ENCODE measurements around the gene PPP1R14B.

PPP1R14B gene

DNA sequence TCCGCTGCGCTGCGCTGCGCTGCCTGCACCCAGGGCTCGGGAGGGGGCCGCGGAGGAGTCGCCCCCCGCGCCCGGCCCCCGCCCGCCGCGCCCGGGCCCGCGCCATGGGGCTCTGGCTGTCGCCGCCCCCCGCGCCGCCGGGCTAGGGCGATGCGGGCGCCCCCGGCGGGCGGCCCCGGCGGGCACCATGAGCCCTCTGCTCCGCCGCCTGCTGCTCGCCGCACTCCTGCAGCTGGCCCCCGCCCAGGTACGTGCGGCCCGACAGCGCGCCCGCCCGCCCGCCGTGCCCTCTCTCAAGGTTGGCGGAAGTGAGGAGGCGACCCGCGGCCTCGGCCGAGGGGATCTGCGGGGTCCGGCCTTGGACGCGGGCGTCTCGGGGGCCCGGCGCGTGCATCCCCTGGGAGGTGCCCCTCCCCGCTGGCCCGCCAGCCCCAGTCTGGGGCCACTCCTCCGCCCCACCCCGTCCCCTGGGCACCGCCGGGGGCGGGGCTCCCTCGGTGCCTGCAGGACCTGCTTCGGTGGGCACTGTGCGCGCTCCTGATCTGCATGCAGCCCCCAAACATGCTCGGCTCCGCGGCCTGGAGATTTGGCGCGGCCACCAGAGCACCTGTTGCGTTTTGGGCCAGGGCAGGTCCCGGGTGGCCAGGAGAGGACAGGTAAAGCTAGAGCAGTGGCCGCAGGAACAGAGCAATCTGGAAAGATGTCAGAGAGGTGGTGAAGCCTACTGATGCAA lies 11.9 kb downstream of the PPP1R14B start:
- peak overlapping the region; percentile 29 to 84 (median 70) for H3K4me3 ChIP-seq (ENCODE audit: control insufficient read depth in 1 of 7, extremely low read depth in 1 of 7, insufficient read depth in 4 of 7, low read depth in 2 of 7, low read length in 6 of 7)
- no peaks in the 10 kb centered on the region for H3K9me3 ChIP-seq (ENCODE audit: control extremely low read depth in 1 of 5, control insufficient read depth in 4 of 5, insufficient read depth in 2 of 5, low read depth in 1 of 5, low read length in 4 of 5)
- CTCF ChIA-PET: interaction anchor here (2.1 to 3.2 kb wide), 2 partner anchors 10 to 29 kb away, joined by 11 to 13 read pairs; partner anchors contain the start of gene FERMT3
- peaks cover under 1 to 40% (median 37%) of the 10 kb centered on the region in 4 experiments for H3K4me1 ChIP-seq (ENCODE audit: control extremely low read depth in 1 of 4, control insufficient read depth in 4 of 4, insufficient read depth in 4 of 4, low read length in 3 of 4)
- POLR2A ChIA-PET: interaction anchor here (0.5 to 1.0 kb wide), 3 partner anchors 27 to 1453 kb away, joined by 3 read pairs; no protein-coding TSS in a partner anchor
- peak in 2 of 3 donors; percentile 61 to 74 for DNase-seq
- peaks cover 0 to 17% (median 16%) of the 10 kb centered on the region in 4 experiments for H3K36me3 ChIP-seq (ENCODE audit: control insufficient read depth in 4 of 4, insufficient read depth in 4 of 4, low read length in 3 of 4)
- under 1% methylated on average over 50 of the region's 80 CpGs for WGBS (ENCODE audit: insufficient coverage)
- H3K27ac ChIP-seq (ENCODE audit: insufficient read depth in 1 of 2, low read depth in 1 of 2, low read length in 2 of 2, poor library complexity in 1 of 2, severe bottlenecking in 2 of 2): peak overlapping the region in 1 of 2 experiments; percentile 58
- H3K27me3 ChIP-seq (replicated peaks in 2 of 5; ENCODE audit: control insufficient read depth in 4 of 5, insufficient read depth in 5 of 5, low read length in 4 of 5): no peaks in the 10 kb centered on the region

DNA sequence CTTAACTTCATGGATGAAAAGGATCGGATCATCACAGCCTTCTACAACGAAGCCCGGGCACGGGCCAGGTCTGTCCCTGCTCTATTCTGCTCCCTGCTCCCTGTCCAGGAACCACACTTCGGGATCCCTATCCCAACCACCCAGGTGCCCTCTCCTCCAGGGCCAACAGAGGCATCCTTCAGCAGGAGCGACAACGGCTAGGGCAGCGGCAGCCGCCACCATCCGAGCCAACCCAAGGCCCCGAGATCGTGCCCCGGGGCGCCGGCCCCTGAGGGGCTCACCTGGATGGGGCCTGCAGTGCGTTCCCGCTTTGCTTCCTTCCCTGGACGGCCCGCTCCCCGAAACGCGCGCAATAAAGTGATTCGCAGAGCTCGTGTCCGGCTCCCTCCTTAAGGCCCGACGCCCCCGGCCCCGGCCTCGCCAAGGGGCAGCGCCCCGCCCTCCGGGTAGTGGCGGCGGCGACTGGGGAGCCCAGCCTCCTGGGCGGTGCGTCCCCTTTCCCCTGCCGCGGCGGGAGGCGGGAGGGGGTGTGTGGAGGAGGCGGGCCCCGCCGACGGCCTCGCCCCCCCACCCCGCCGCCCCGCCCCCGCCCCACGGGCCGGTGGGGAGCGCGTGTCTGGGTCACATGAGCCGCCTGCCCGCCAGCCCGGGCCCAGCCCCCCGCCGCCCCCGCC lies 12.7 kb downstream of the PPP1R14B start, which contains the start of gene VEGFB:
Gene VEGFB (plus strand): TSS at position 672 of the 674 bp plus-strand sequence. CDS start 250 bp downstream, outside the sequence.
- H3K27ac ChIP-seq (ENCODE audit: insufficient read depth in 1 of 2, low read depth in 1 of 2, low read length in 2 of 2, poor library complexity in 1 of 2, severe bottlenecking in 2 of 2): peak within 1 kb of the TSS in 1 of 2 experiments; percentile 58
- 9% methylated on average over 47 of the region's 62 CpGs for WGBS (ENCODE audit: insufficient coverage)
- H3K4me1 ChIP-seq (ENCODE audit: control extremely low read depth in 1 of 4, control insufficient read depth in 4 of 4, insufficient read depth in 4 of 4, low read length in 3 of 4): peaks cover 0 to 44% (median 41%) of the 10 kb centered on the region in 4 experiments
- peaks cover 0 to 21% (median 16%) of the 10 kb centered on the region in 4 experiments for H3K36me3 ChIP-seq (ENCODE audit: control insufficient read depth in 4 of 4, insufficient read depth in 4 of 4, low read length in 3 of 4)
- no peaks in the 10 kb centered on the region for H3K9me3 ChIP-seq (ENCODE audit: control extremely low read depth in 1 of 5, control insufficient read depth in 4 of 5, insufficient read depth in 2 of 5, low read depth in 1 of 5, low read length in 4 of 5)
- ChIA-PET POLR2A (interaction anchor here (1.0 kb wide), 1 partner anchor 26 kb away, joined by 3 read pairs; no protein-coding TSS in a partner anchor), CTCF (interaction anchor here (1.3 to 5.4 kb wide), 3 partner anchors 11 to 28 kb away, joined by 6 to 58 read pairs (median 13); partner anchors contain the start of gene FERMT3)
- H3K27me3 ChIP-seq (replicated peaks in 2 of 5; ENCODE audit: control insufficient read depth in 4 of 5, insufficient read depth in 5 of 5, low read length in 4 of 5): no peaks in the 10 kb centered on the region
- DNase-seq: peak in 2 of 3 donors; percentile 54 to 60
- peak within 1 kb of the TSS; percentile 29 to 84 (median 70) for H3K4me3 ChIP-seq (ENCODE audit: control insufficient read depth in 1 of 7, extremely low read depth in 1 of 7, insufficient read depth in 4 of 7, low read depth in 2 of 7, low read length in 6 of 7)

DNA sequence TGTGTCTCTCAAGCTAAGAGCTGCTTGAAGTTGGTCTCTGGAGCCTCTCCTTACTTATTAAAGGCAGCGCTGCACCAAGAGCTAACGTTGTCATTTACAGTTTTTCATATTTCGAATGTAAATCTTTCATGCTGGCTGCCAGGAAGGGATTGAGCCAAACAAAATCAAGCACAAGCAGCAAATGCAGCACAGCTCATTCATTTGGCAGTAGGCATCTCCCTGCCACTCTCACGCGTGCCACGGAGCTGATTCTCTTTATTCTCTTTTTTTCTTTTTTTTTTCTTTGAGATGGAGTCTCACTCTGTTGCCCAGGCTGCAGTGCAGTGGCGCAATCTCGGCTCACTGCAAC lies 13.8 kb downstream of the PPP1R14B start:
- WGBS (ENCODE audit: insufficient coverage): 92% methylated on average over 6 of the region's 8 CpGs
- peaks cover 0 to 11% (median 6%) of the 10 kb centered on the region in 4 experiments for H3K36me3 ChIP-seq (ENCODE audit: control insufficient read depth in 4 of 4, insufficient read depth in 4 of 4, low read length in 3 of 4)
- peaks cover 0 to 44% (median 42%) of the 10 kb centered on the region in 4 experiments for H3K4me1 ChIP-seq (ENCODE audit: control extremely low read depth in 1 of 4, control insufficient read depth in 4 of 4, insufficient read depth in 4 of 4, low read length in 3 of 4)
- H3K27me3 ChIP-seq (replicated peaks in 2 of 5; ENCODE audit: control insufficient read depth in 4 of 5, insufficient read depth in 5 of 5, low read length in 4 of 5): no peaks in the 10 kb centered on the region
- no peak for DNase-seq
- no peaks in the 10 kb centered on the region for H3K9me3 ChIP-seq (ENCODE audit: control extremely low read depth in 1 of 5, control insufficient read depth in 4 of 5, insufficient read depth in 2 of 5, low read depth in 1 of 5, low read length in 4 of 5)
- no peak overlapping the region for H3K4me3 ChIP-seq (ENCODE audit: control insufficient read depth in 1 of 7, extremely low read depth in 1 of 7, insufficient read depth in 4 of 7, low read depth in 2 of 7, low read length in 6 of 7)
- CTCF ChIA-PET: interaction anchor here (0.6 to 5.4 kb wide), 5 partner anchors 13 to 1367 kb away, joined by 3 to 58 read pairs (median 6); partner anchors contain the start of gene FERMT3
- POLR2A ChIA-PET: no interaction called here
- H3K27ac ChIP-seq (ENCODE audit: insufficient read depth in 1 of 2, low read depth in 1 of 2, low read length in 2 of 2, poor library complexity in 1 of 2, severe bottlenecking in 2 of 2): no peak overlapping the region

DNA sequence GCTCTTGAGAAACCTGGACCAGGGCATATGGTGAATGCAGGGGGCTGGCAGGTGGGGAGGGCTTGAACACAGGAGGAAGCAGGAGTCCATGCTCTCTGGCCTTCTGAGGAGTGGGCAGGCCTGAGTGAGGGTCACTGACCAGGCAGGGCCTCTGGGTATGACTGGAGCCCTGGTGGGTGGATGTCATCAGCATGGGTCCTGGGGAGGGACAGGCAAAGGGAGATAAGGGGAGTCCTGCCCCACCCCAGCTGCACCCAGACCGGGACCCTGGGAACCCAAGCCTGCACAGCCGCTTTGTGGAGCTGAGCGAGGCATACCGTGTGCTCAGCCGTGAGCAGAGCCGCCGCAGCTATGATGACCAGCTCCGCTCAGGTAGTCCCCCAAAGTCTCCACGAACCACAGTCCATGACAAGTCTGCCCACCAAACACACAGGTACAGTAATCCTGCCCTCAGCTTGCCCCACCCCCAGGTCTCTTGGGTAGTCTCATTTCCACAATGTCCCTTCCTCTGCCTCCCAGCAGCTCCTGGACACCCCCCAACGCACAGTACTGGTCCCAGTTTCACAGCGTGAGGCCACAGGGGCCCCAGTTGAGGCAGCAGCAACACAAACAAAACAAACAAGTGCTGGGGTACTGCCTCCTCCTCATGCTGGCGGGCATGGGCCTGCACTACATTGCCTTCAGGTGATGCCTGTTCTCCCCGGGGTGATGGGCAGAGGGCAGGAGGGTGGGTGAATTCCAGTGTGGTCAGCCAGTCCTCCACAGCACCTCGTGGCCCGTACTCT lies 14.4 kb downstream of the PPP1R14B start:
- Histone ChIP-seq H3K27ac (ENCODE audit: insufficient read depth in 1 of 2, low read depth in 1 of 2, low read length in 2 of 2, poor library complexity in 1 of 2, severe bottlenecking in 2 of 2) (no peak overlapping the region), H3K36me3 (ENCODE audit: control insufficient read depth in 4 of 4, insufficient read depth in 4 of 4, low read length in 3 of 4) (peaks cover 0 to 5% (median 3%) of the 10 kb centered on the region in 4 experiments), H3K4me1 (ENCODE audit: control extremely low read depth in 1 of 4, control insufficient read depth in 4 of 4, insufficient read depth in 4 of 4, low read length in 3 of 4) (peaks cover 0 to 47% (median 44%) of the 10 kb centered on the region in 4 experiments), H3K9me3 (ENCODE audit: control extremely low read depth in 1 of 5, control insufficient read depth in 4 of 5, insufficient read depth in 2 of 5, low read depth in 1 of 5, low read length in 4 of 5) (no peaks in the 10 kb centered on the region), H3K4me3 (ENCODE audit: control insufficient read depth in 1 of 7, extremely low read depth in 1 of 7, insufficient read depth in 4 of 7, low read depth in 2 of 7, low read length in 6 of 7) (no peak overlapping the region), H3K27me3 (replicated peaks in 2 of 5; ENCODE audit: control insufficient read depth in 4 of 5, insufficient read depth in 5 of 5, low read length in 4 of 5) (no peaks in the 10 kb centered on the region)
- no peak for DNase-seq
- 90% methylated on average over 15 of the region's 15 CpGs for WGBS (ENCODE audit: insufficient coverage)
- ChIA-PET CTCF (interaction anchor here (0.6 to 5.4 kb wide), 9 partner anchors 13 to 1367 kb away, joined by 3 to 58 read pairs (median 5); partner anchors contain the start of genes FERMT3 and PLCB3), POLR2A (interaction anchor here (1.2 to 3.1 kb wide), 2 partner anchors 9 to 26 kb away, joined by 3 to 12 read pairs; partner anchors contain the start of genes FERMT3 and FKBP2)

DNA sequence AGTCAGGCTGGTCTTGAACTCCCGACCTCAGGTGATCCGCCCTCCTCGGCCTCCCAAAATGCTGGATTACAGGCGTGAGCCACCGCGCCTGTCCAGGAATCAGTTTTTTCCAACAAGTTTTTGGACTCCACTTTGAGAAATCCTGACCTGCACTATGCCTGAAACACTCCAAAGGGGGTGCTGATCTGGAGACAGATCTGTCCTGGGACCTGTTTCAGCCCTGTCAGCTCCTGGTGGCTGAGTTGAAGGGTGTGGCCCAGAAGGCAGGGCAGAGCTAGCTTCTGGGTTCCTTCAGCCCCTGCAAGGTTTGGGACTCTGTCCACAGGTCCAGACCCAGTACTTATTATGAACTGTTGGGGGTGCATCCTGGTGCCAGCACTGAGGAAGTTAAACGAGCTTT lies 15.2 kb downstream of the PPP1R14B start:
- peak overlapping the region in 1 of 7 experiments; percentile 21 for H3K4me3 ChIP-seq (ENCODE audit: control insufficient read depth in 1 of 7, extremely low read depth in 1 of 7, insufficient read depth in 4 of 7, low read depth in 2 of 7, low read length in 6 of 7)
- no peaks in the 10 kb centered on the region for H3K9me3 ChIP-seq (ENCODE audit: control extremely low read depth in 1 of 5, control insufficient read depth in 4 of 5, insufficient read depth in 2 of 5, low read depth in 1 of 5, low read length in 4 of 5)
- no peak for DNase-seq
- no peak overlapping the region for H3K27ac ChIP-seq (ENCODE audit: insufficient read depth in 1 of 2, low read depth in 1 of 2, low read length in 2 of 2, poor library complexity in 1 of 2, severe bottlenecking in 2 of 2)
- ChIA-PET CTCF (interaction anchor here (0.9 to 5.4 kb wide), 5 partner anchors 16 to 71 kb away, joined by 3 to 58 read pairs (median 3); partner anchors contain the start of genes FERMT3 and PLCB3), POLR2A (interaction anchor here (1.2 to 3.1 kb wide), 3 partner anchors 10 to 25 kb away, joined by 3 to 12 read pairs (median 4); partner anchors contain the start of genes FERMT3 and FKBP2)
- WGBS (ENCODE audit: insufficient coverage): 84% methylated on average over 6 of the region's 7 CpGs
- no peaks in the 10 kb centered on the region for H3K27me3 ChIP-seq (replicated peaks in 2 of 5; ENCODE audit: control insufficient read depth in 4 of 5, insufficient read depth in 5 of 5, low read length in 4 of 5)
- peaks cover 0 to 4% (median 0%) of the 10 kb centered on the region in 4 experiments for H3K36me3 ChIP-seq (ENCODE audit: control insufficient read depth in 4 of 4, insufficient read depth in 4 of 4, low read length in 3 of 4)
- H3K4me1 ChIP-seq (ENCODE audit: control extremely low read depth in 1 of 4, control insufficient read depth in 4 of 4, insufficient read depth in 4 of 4, low read length in 3 of 4): peaks cover 0 to 56% (median 53%) of the 10 kb centered on the region in 4 experiments

DNA sequence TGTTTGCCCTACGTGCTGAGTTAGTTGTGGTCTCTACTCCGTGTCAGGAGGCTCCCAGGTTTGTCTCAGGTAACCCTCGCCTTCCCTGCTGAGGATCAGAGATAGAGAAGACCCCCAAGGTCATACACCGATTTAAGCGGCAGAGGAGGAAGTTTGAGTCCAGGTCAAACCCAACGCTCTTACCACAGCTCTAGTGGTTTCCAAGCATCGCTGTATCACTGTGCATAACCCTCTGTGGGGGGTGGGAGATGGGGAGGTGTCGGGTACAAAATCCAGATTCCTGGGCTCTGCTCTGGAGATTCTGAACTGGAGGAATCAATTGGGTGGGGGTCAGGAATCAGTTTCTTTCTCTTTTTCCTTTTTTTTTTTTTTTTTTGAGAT lies 15.8 kb downstream of the PPP1R14B start:
- H3K4me1 ChIP-seq (ENCODE audit: control extremely low read depth in 1 of 4, control insufficient read depth in 4 of 4, insufficient read depth in 4 of 4, low read length in 3 of 4): peaks cover 0 to 59% (median 57%) of the 10 kb centered on the region in 4 experiments
- whole genome bisulfite sequencing (ENCODE audit: insufficient coverage): 0% methylated on average over 3 of the region's 8 CpGs
- H3K4me3 ChIP-seq (ENCODE audit: control insufficient read depth in 1 of 7, extremely low read depth in 1 of 7, insufficient read depth in 4 of 7, low read depth in 2 of 7, low read length in 6 of 7): peak overlapping the region; percentile 72 to 92 (median 77)
- ChIA-PET POLR2A (interaction anchor here (1.2 to 3.1 kb wide), 4 partner anchors 10 to 24 kb away, joined by 3 to 12 read pairs (median 4); partner anchors contain the start of genes FERMT3 and FKBP2), CTCF (interaction anchor here (0.5 to 5.4 kb wide), 3 partner anchors 20 to 70 kb away, joined by 4 to 58 read pairs (median 6); partner anchors contain the start of genes FERMT3 and PLCB3)
- peaks cover 0 to 4% (median 0%) of the 10 kb centered on the region in 4 experiments for H3K36me3 ChIP-seq (ENCODE audit: control insufficient read depth in 4 of 4, insufficient read depth in 4 of 4, low read length in 3 of 4)
- no peaks in the 10 kb centered on the region for H3K27me3 ChIP-seq (replicated peaks in 2 of 5; ENCODE audit: control insufficient read depth in 4 of 5, insufficient read depth in 5 of 5, low read length in 4 of 5)
- H3K9me3 ChIP-seq (ENCODE audit: control extremely low read depth in 1 of 5, control insufficient read depth in 4 of 5, insufficient read depth in 2 of 5, low read depth in 1 of 5, low read length in 4 of 5): no peaks in the 10 kb centered on the region
- peak; percentile 53 to 86 (median 83) for DNase-seq
- peak overlapping the region in 1 of 2 experiments; percentile 83 for H3K27ac ChIP-seq (ENCODE audit: insufficient read depth in 1 of 2, low read depth in 1 of 2, low read length in 2 of 2, poor library complexity in 1 of 2, severe bottlenecking in 2 of 2)

All from common myeloid progenitor, CD34-positive (primary cell).